ENCODE measurements around the gene OSBPL8.

Gene OSBPL8

DNA sequence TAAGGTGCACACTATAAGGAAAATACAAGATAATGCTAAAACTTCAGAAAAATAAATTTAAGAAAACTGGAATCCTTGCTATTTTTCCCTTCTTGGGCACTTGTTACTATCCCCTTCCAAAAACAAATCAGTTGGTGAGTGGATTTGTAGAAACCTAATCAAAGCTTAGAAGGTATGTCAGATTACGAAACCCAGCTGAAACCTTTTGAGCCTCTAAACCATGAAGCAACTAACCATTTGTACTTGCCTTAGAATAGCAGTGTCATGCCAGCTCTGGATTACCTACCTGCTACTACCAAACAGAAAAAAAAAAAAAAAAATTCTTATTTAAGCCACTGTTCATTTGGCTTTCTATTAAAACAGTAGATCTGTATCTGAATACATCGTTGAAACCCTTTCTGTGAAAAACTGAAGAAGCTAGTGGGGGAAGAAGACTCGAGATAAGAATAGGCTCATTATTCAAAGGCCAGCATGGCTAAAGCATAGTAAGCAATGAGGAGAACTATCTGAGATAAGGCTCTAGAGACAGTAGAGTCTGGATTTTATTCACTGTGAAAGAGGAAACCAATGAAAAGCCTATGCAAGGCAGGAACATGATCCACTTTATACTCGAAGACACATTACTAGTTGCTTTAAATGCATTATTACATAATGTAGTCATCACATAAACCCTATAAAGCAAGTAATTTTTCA lies 30.2 kb downstream of the OSBPL8 start:
- TF ChIP-seq, protein P1, sequence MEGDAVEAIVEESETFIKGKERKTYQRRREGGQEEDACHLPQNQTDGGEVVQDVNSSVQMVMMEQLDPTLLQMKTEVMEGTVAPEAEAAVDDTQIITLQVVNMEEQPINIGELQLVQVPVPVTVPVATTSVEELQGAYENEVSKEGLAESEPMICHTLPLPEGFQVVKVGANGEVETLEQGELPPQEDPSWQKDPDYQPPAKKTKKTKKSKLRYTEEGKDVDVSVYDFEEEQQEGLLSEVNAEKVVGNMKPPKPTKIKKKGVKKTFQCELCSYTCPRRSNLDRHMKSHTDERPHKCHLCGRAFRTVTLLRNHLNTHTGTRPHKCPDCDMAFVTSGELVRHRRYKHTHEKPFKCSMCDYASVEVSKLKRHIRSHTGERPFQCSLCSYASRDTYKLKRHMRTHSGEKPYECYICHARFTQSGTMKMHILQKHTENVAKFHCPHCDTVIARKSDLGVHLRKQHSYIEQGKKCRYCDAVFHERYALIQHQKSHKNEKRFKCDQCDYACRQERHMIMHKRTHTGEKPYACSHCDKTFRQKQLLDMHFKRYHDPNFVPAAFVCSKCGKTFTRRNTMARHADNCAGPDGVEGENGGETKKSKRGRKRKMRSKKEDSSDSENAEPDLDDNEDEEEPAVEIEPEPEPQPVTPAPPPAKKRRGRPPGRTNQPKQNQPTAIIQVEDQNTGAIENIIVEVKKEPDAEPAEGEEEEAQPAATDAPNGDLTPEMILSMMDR (IDR thresholded peaks at IDR 0.05; ENCODE audit: poor library complexity, severe bottlenecking): no peak
- Histone ChIP-seq H3K4me3 (ENCODE audit: severe bottlenecking) (no peak overlapping the region), H3K27ac (ENCODE audit: poor library complexity, severe bottlenecking) (no peak overlapping the region), H3K27me3 (ENCODE audit: insufficient read depth, poor library complexity, severe bottlenecking) (no peaks in the 10 kb centered on the region), H3K4me1 (ENCODE audit: insufficient read depth, poor library complexity, severe bottlenecking) (no peaks in the 10 kb centered on the region), H3K36me3 (ENCODE audit: low read depth) (0 out of 2 replicates have a peak, but pooled peaks cover 7% of the 10 kb centered on the region), H3K9me3 (ENCODE audit: severe bottlenecking) (no peaks in the 10 kb centered on the region)
- ATAC-seq (ENCODE audit: low read depth): no peak
- no peak for DNase-seq (ENCODE audit: low spot score)

DNA sequence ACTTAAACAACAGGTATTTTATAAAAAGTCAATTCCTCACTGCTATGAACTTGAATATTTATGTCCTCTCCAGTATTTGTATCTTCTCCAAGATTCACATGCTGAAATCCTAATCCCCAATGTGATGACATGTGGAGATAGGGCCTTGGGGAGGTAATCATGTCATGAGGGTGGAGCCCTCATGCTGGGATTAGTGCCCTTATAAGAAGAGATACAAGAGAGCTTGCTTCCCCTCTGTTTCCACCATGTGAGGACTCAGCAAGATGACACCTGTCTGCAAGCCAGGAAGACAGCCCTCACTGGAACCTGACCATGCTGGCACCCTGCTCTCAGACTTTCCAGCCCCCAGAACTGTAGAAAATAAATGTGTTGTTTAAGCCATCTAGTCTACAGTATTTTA lies 36.2 kb downstream of the OSBPL8 start:
- peaks cover 3% of the 10 kb centered on the region for H3K4me1 ChIP-seq (ENCODE audit: insufficient read depth, poor library complexity, severe bottlenecking)
- no peaks in the 10 kb centered on the region for H3K9me3 ChIP-seq (ENCODE audit: severe bottlenecking)
- H3K4me3 ChIP-seq (ENCODE audit: severe bottlenecking): no peak overlapping the region
- ATAC-seq (ENCODE audit: low read depth) (no peak), DNase-seq (ENCODE audit: low spot score) (no peak)
- TF ChIP-seq, protein P1 (IDR thresholded peaks at IDR 0.05; ENCODE audit: poor library complexity, severe bottlenecking): no peak
- no peaks in the 10 kb centered on the region for H3K27me3 ChIP-seq (ENCODE audit: insufficient read depth, poor library complexity, severe bottlenecking)
- 0 out of 2 replicates have a peak, but pooled peaks cover 7% of the 10 kb centered on the region for H3K36me3 ChIP-seq (ENCODE audit: low read depth)
- H3K27ac ChIP-seq (ENCODE audit: poor library complexity, severe bottlenecking): no peak overlapping the region

DNA sequence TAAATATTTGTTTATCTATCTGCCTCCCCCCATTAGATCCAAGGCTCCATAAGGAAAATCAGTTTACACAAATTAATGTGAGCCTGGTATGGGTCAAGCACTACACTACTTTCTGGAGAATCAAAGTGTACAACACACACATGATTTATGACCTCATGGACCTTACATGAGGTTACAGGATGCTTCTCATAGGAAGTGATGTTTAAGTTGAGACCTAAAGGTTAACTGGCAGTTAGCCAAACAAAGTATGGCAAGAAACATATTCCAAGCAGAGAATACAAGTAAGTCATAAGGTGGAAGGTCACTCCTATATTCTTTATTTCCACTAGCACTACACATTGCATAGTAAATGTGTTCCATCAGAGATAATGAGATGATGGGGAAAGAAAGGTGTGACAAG lies 39.2 kb downstream of the OSBPL8 start:
- TF ChIP-seq, protein P1 (IDR thresholded peaks at IDR 0.05; ENCODE audit: poor library complexity, severe bottlenecking): no peak
- ATAC-seq (ENCODE audit: low read depth) (no peak), DNase-seq (ENCODE audit: low spot score) (no peak)
- peaks cover 3% of the 10 kb centered on the region for H3K4me1 ChIP-seq (ENCODE audit: insufficient read depth, poor library complexity, severe bottlenecking)
- H3K27me3 ChIP-seq (ENCODE audit: insufficient read depth, poor library complexity, severe bottlenecking): no peaks in the 10 kb centered on the region
- H3K9me3 ChIP-seq (ENCODE audit: severe bottlenecking): no peaks in the 10 kb centered on the region
- H3K4me3 ChIP-seq (ENCODE audit: severe bottlenecking): no peak overlapping the region
- H3K36me3 ChIP-seq (ENCODE audit: low read depth): no peaks in the 10 kb centered on the region
- H3K27ac ChIP-seq (ENCODE audit: poor library complexity, severe bottlenecking): no peak overlapping the region

DNA sequence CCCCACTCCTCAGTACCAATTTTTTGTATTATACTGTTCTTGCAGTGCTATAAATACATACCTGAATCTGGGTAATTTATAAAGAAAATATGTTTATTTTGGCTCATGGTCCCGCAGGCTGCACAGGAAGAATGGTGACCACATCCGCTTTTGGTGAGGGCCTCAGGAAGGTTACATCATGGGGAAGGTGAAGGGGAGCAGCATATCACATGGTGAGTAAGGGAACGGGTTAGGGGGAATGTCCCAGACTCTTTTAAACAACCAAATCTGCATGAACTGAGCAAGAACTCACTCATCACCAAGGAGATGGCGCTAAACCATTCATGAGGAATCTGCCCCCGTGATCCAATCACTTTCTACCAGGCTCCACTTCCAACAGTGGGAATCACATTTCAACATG lies 40.0 kb downstream of the OSBPL8 start:
- Histone ChIP-seq H3K4me3 (ENCODE audit: severe bottlenecking) (no peak overlapping the region), H3K27me3 (ENCODE audit: insufficient read depth, poor library complexity, severe bottlenecking) (no peaks in the 10 kb centered on the region), H3K4me1 (ENCODE audit: insufficient read depth, poor library complexity, severe bottlenecking) (peaks cover 3% of the 10 kb centered on the region), H3K36me3 (ENCODE audit: low read depth) (no peaks in the 10 kb centered on the region), H3K9me3 (ENCODE audit: severe bottlenecking) (no peaks in the 10 kb centered on the region), H3K27ac (ENCODE audit: poor library complexity, severe bottlenecking) (no peak overlapping the region)
- TF ChIP-seq, protein P1 (IDR thresholded peaks at IDR 0.05; ENCODE audit: poor library complexity, severe bottlenecking): no peak
- ATAC-seq (ENCODE audit: low read depth) (no peak), DNase-seq (ENCODE audit: low spot score) (no peak)

DNA sequence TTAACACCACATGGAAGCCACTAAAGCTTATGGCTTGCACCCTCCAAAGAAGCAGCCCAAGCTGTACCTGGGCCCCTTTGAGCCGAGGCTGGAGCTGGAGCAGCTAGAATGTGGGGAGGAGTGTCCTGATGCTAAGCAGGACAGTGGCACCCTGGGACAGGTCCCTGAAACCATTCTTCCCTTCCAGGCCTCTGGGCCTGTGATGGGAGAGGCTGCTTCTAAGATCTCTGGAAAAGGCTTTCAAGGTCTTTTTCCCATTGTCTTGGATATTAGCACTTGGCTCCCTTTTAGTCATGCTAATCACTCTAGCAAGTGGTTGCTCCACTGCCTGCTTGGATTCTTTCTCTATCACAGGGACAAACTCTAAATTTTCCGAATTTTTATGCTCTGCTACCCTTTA lies 40.9 kb downstream of the OSBPL8 start:
- TF ChIP-seq, protein P1 (IDR thresholded peaks at IDR 0.05; ENCODE audit: poor library complexity, severe bottlenecking): no peak
- no peak for ATAC-seq (ENCODE audit: low read depth)

More for the DNA sequence above, 40.9 kb downstream of the OSBPL8 start:
- no peaks in the 10 kb centered on the region for H3K27me3 ChIP-seq (ENCODE audit: insufficient read depth, poor library complexity, severe bottlenecking)
- no peak overlapping the region for H3K4me3 ChIP-seq (ENCODE audit: severe bottlenecking)
- no peak for DNase-seq (ENCODE audit: low spot score)
- H3K27ac ChIP-seq (ENCODE audit: poor library complexity, severe bottlenecking): no peak overlapping the region
- peaks cover under 1% of the 10 kb centered on the region for H3K4me1 ChIP-seq (ENCODE audit: insufficient read depth, poor library complexity, severe bottlenecking)
- H3K9me3 ChIP-seq (ENCODE audit: severe bottlenecking): no peaks in the 10 kb centered on the region
- H3K36me3 ChIP-seq (ENCODE audit: low read depth): no peaks in the 10 kb centered on the region

All from RWPE2 (cell line).